ENCODE measurements around the gene DNAJC13. TPM values are rescaled to one million over a fixed set of nuclear protein-coding genes. Genes with fewer than 3 reads are reported as not detected.
A peak's percentile ranks its signal among the peaks of the same experiment; 100 is the strongest.

The DNAJC13 gene
- polyA plus RNA-seq, 4 donors: 10.1 to 46.6 (median 14.2) TPM

- DNase-seq (peak; percentile 47 to 90), FAIRE-seq (peak; percentile 19)
- no peak overlapping the region for H3K27ac ChIP-seq (ENCODE audit: low read depth in 1 of 3, low read length in 2 of 3)
- H3K27me3 ChIP-seq (ENCODE audit: control insufficient read depth in 3 of 3, insufficient read depth in 3 of 3, low read length in 3 of 3): no peaks in the 10 kb centered on the region
- peaks cover 7 to 19% (median 8%) of the 10 kb centered on the region in 3 donors for H3K36me3 ChIP-seq (ENCODE audit: control insufficient read depth in 3 of 3, insufficient read depth in 2 of 3, low read depth in 1 of 3, low read length in 3 of 3)
- no peaks in the 10 kb centered on the region for H3K9me3 ChIP-seq (ENCODE audit: control insufficient read depth in 2 of 2, insufficient read depth in 1 of 2, low read depth in 1 of 2, low read length in 1 of 2)
- WGBS, 3 donors: 23 to 71% (median 50%) methylated on average over 4 of the region's 4 CpGs
- peaks cover 0 to 11% (median 0%) of the 10 kb centered on the region in 3 donors for H3K4me1 ChIP-seq (ENCODE audit: control insufficient read depth in 3 of 3, insufficient read depth in 2 of 3, low read depth in 1 of 3, low read length in 2 of 3)
- H3K4me3 ChIP-seq (ENCODE audit: low read depth in 1 of 3, low read length in 3 of 3): no peak overlapping the region
Measured at GRCh38 chr3:132507657-132508056, 90.4 kb downstream of the DNAJC13 start.

GRCh38 chr3:132509096-132509495 lies 91.8 kb downstream of the DNAJC13 start:
- no peak for FAIRE-seq
- 97 to 98% (median 97%) methylated on average over 1 of the region's 1 CpG for WGBS, 3 donors
- H3K36me3 ChIP-seq (ENCODE audit: control insufficient read depth in 3 of 3, insufficient read depth in 2 of 3, low read depth in 1 of 3, low read length in 3 of 3): peaks cover 5 to 15% (median 7%) of the 10 kb centered on the region in 3 donors

GRCh38 chr3:132509506-132509905 lies 92.2 kb downstream of the DNAJC13 start:
- Histone ChIP-seq H3K27ac (ENCODE audit: low read depth in 1 of 3, low read length in 2 of 3) (no peak overlapping the region), H3K9me3 (ENCODE audit: control insufficient read depth in 2 of 2, insufficient read depth in 1 of 2, low read depth in 1 of 2, low read length in 1 of 2) (no peaks in the 10 kb centered on the region), H3K4me1 (ENCODE audit: control insufficient read depth in 3 of 3, insufficient read depth in 2 of 3, low read depth in 1 of 3, low read length in 2 of 3) (peaks cover 0 to 11% (median 0%) of the 10 kb centered on the region in 3 donors), H3K36me3 (ENCODE audit: control insufficient read depth in 3 of 3, insufficient read depth in 2 of 3, low read depth in 1 of 3, low read length in 3 of 3) (peaks cover 5 to 15% (median 7%) of the 10 kb centered on the region in 3 donors), H3K27me3 (ENCODE audit: control insufficient read depth in 3 of 3, insufficient read depth in 3 of 3, low read length in 3 of 3) (no peaks in the 10 kb centered on the region), H3K4me3 (ENCODE audit: low read depth in 1 of 3, low read length in 3 of 3) (no peak overlapping the region)
- FAIRE-seq (no peak), DNase-seq (no peak)
- WGBS, 3 donors: 91 to 95% (median 93%) methylated on average over 1 of the region's 1 CpG

More at GRCh38 chr3:132509096-132509495, 91.8 kb downstream of the DNAJC13 start:
- no peak overlapping the region for H3K4me3 ChIP-seq (ENCODE audit: low read depth in 1 of 3, low read length in 3 of 3)
- no peaks in the 10 kb centered on the region for H3K27me3 ChIP-seq (ENCODE audit: control insufficient read depth in 3 of 3, insufficient read depth in 3 of 3, low read length in 3 of 3)
- H3K27ac ChIP-seq (ENCODE audit: low read depth in 1 of 3, low read length in 2 of 3): no peak overlapping the region
- H3K9me3 ChIP-seq (ENCODE audit: control insufficient read depth in 2 of 2, insufficient read depth in 1 of 2, low read depth in 1 of 2, low read length in 1 of 2): no peaks in the 10 kb centered on the region
- peaks cover 0 to 11% (median 0%) of the 10 kb centered on the region in 3 donors for H3K4me1 ChIP-seq (ENCODE audit: control insufficient read depth in 3 of 3, insufficient read depth in 2 of 3, low read depth in 1 of 3, low read length in 2 of 3)
- DNase-seq: no peak

GRCh38 chr3:132513057-132513456 lies 95.8 kb downstream of the DNAJC13 start:
- no peak overlapping the region for H3K4me3 ChIP-seq (ENCODE audit: low read depth in 1 of 3, low read length in 3 of 3)
- WGBS, 3 donors: 96 to 100% (median 100%) methylated on average over 5 of the region's 5 CpGs
- no peaks in the 10 kb centered on the region for H3K9me3 ChIP-seq (ENCODE audit: control insufficient read depth in 2 of 2, insufficient read depth in 1 of 2, low read depth in 1 of 2, low read length in 1 of 2)
- peaks cover 6 to 8% (median 7%) of the 10 kb centered on the region in 3 donors for H3K36me3 ChIP-seq (ENCODE audit: control insufficient read depth in 3 of 3, insufficient read depth in 2 of 3, low read depth in 1 of 3, low read length in 3 of 3)
- no peak for FAIRE-seq
- no peak overlapping the region for H3K27ac ChIP-seq (ENCODE audit: low read depth in 1 of 3, low read length in 2 of 3)
- H3K4me1 ChIP-seq (ENCODE audit: control insufficient read depth in 3 of 3, insufficient read depth in 2 of 3, low read depth in 1 of 3, low read length in 2 of 3): peaks cover 0 to 4% (median 0%) of the 10 kb centered on the region in 3 donors
- no peaks in the 10 kb centered on the region for H3K27me3 ChIP-seq (ENCODE audit: control insufficient read depth in 3 of 3, insufficient read depth in 3 of 3, low read length in 3 of 3)
- no peak for DNase-seq

- Histone ChIP-seq H3K36me3 (ENCODE audit: control insufficient read depth in 3 of 3, insufficient read depth in 2 of 3, low read depth in 1 of 3, low read length in 3 of 3) (peaks cover 7 to 14% (median 11%) of the 10 kb centered on the region in 3 donors), H3K4me1 (ENCODE audit: control insufficient read depth in 3 of 3, insufficient read depth in 2 of 3, low read depth in 1 of 3, low read length in 2 of 3) (no peaks in the 10 kb centered on the region), H3K4me3 (ENCODE audit: low read depth in 1 of 3, low read length in 3 of 3) (no peak overlapping the region), H3K27ac (ENCODE audit: low read depth in 1 of 3, low read length in 2 of 3) (no peak overlapping the region), H3K27me3 (ENCODE audit: control insufficient read depth in 3 of 3, insufficient read depth in 3 of 3, low read length in 3 of 3) (no peaks in the 10 kb centered on the region), H3K9me3 (ENCODE audit: control insufficient read depth in 2 of 2, insufficient read depth in 1 of 2, low read depth in 1 of 2, low read length in 1 of 2) (no peaks in the 10 kb centered on the region)
- no peak for DNase-seq
- no peak for FAIRE-seq
- 94 to 98% (median 98%) methylated on average over 2 of the region's 2 CpGs for WGBS, 3 donors
Measured at GRCh38 chr3:132517311-132517710, 100.0 kb downstream of the DNAJC13 start.

GRCh38 chr3:132519914-132520313 lies 102.6 kb downstream of the DNAJC13 start:
- FAIRE-seq (no peak), DNase-seq (no peak)
- Histone ChIP-seq H3K27me3 (ENCODE audit: control insufficient read depth in 3 of 3, insufficient read depth in 3 of 3, low read length in 3 of 3) (no peaks in the 10 kb centered on the region), H3K36me3 (ENCODE audit: control insufficient read depth in 3 of 3, insufficient read depth in 2 of 3, low read depth in 1 of 3, low read length in 3 of 3) (peaks cover 10 to 16% (median 13%) of the 10 kb centered on the region in 3 donors), H3K27ac (ENCODE audit: low read depth in 1 of 3, low read length in 2 of 3) (no peak overlapping the region), H3K4me3 (ENCODE audit: low read depth in 1 of 3, low read length in 3 of 3) (no peak overlapping the region), H3K9me3 (ENCODE audit: control insufficient read depth in 2 of 2, insufficient read depth in 1 of 2, low read depth in 1 of 2, low read length in 1 of 2) (no peaks in the 10 kb centered on the region), H3K4me1 (ENCODE audit: control insufficient read depth in 3 of 3, insufficient read depth in 2 of 3, low read depth in 1 of 3, low read length in 2 of 3) (no peaks in the 10 kb centered on the region)
- WGBS, 3 donors: 87 to 88% (median 88%) methylated on average over 5 of the region's 5 CpGs

GRCh38 chr3:132521901-132522300 lies 104.6 kb downstream of the DNAJC13 start:
- Histone ChIP-seq H3K27ac (ENCODE audit: low read depth in 1 of 3, low read length in 2 of 3) (no peak overlapping the region), H3K9me3 (ENCODE audit: control insufficient read depth in 2 of 2, insufficient read depth in 1 of 2, low read depth in 1 of 2, low read length in 1 of 2) (no peaks in the 10 kb centered on the region), H3K4me1 (ENCODE audit: control insufficient read depth in 3 of 3, insufficient read depth in 2 of 3, low read depth in 1 of 3, low read length in 2 of 3) (no peaks in the 10 kb centered on the region), H3K27me3 (ENCODE audit: control insufficient read depth in 3 of 3, insufficient read depth in 3 of 3, low read length in 3 of 3) (no peaks in the 10 kb centered on the region), H3K4me3 (ENCODE audit: low read depth in 1 of 3, low read length in 3 of 3) (no peak overlapping the region), H3K36me3 (ENCODE audit: control insufficient read depth in 3 of 3, insufficient read depth in 2 of 3, low read depth in 1 of 3, low read length in 3 of 3) (peaks cover 13 to 18% (median 17%) of the 10 kb centered on the region in 3 donors)
- DNase-seq (no peak), FAIRE-seq (no peak)
- 89 to 94% (median 92%) methylated on average over 5 of the region's 5 CpGs for WGBS, 3 donors

GRCh38 chr3:132522353-132522752 lies 105.1 kb downstream of the DNAJC13 start:
- no peaks in the 10 kb centered on the region for H3K27me3 ChIP-seq (ENCODE audit: control insufficient read depth in 3 of 3, insufficient read depth in 3 of 3, low read length in 3 of 3)
- no peak overlapping the region for H3K27ac ChIP-seq (ENCODE audit: low read depth in 1 of 3, low read length in 2 of 3)
- WGBS, 3 donors: 59 to 68% (median 68%) methylated on average over 3 of the region's 3 CpGs
- H3K9me3 ChIP-seq (ENCODE audit: control insufficient read depth in 2 of 2, insufficient read depth in 1 of 2, low read depth in 1 of 2, low read length in 1 of 2): no peaks in the 10 kb centered on the region
- H3K4me3 ChIP-seq (ENCODE audit: low read depth in 1 of 3, low read length in 3 of 3): no peak overlapping the region
- no peaks in the 10 kb centered on the region for H3K4me1 ChIP-seq (ENCODE audit: control insufficient read depth in 3 of 3, insufficient read depth in 2 of 3, low read depth in 1 of 3, low read length in 2 of 3)
- no peak for DNase-seq
- H3K36me3 ChIP-seq (ENCODE audit: control insufficient read depth in 3 of 3, insufficient read depth in 2 of 3, low read depth in 1 of 3, low read length in 3 of 3): peaks cover 12 to 20% (median 17%) of the 10 kb centered on the region in 3 donors
- no peak for FAIRE-seq

- DNase-seq (no peak), FAIRE-seq (no peak)
- Histone ChIP-seq H3K36me3 (ENCODE audit: control insufficient read depth in 3 of 3, insufficient read depth in 2 of 3, low read depth in 1 of 3, low read length in 3 of 3) (peaks cover 7 to 23% (median 15%) of the 10 kb centered on the region in 3 donors), H3K4me1 (ENCODE audit: control insufficient read depth in 3 of 3, insufficient read depth in 2 of 3, low read depth in 1 of 3, low read length in 2 of 3) (no peaks in the 10 kb centered on the region), H3K27me3 (ENCODE audit: control insufficient read depth in 3 of 3, insufficient read depth in 3 of 3, low read length in 3 of 3) (no peaks in the 10 kb centered on the region), H3K9me3 (ENCODE audit: control insufficient read depth in 2 of 2, insufficient read depth in 1 of 2, low read depth in 1 of 2, low read length in 1 of 2) (no peaks in the 10 kb centered on the region), H3K4me3 (ENCODE audit: low read depth in 1 of 3, low read length in 3 of 3) (no peak overlapping the region), H3K27ac (ENCODE audit: low read depth in 1 of 3, low read length in 2 of 3) (no peak overlapping the region)
- WGBS, 3 donors: 85 to 92% (median 88%) methylated on average over 3 of the region's 3 CpGs
Measured at GRCh38 chr3:132530624-132531023, 113.3 kb downstream of the DNAJC13 start.
